Measurements from ENCODE around the gene SAMD4B.
A peak's percentile ranks its signal among the peaks of the same experiment; 100 is the strongest.

SAMD4B gene

DNA sequence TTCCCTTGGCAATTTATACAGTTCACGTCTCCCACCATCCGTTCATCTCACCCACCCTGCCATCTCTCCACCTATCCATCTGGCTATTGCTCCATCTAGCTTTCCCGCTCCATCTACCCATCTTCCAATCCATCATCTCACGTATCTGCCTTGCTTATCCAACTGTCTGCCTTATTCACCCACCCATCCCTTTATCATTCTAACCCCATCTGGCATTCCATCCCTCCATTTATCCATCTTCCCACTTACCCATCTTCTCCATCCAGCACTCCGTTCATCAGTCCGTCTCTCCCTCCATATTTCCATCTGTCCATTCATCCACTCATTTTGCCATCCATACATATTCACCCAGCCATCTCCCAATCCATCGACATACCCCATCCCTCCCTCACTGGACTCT is 83.5 kb downstream of the SAMD4B start:
- H3K4me3 ChIP-seq (replicated peaks in 1 of 2; ENCODE audit: low read depth in 2 of 2, low read length in 2 of 2): no peak overlapping the region
- DNase-seq (ENCODE audit: low read depth in 2 of 2): no peak
- TF ChIP-seq CTCF (IDR thresholded peaks at IDR 0.05; ENCODE audit: low read depth, low read length): no peak

DNA sequence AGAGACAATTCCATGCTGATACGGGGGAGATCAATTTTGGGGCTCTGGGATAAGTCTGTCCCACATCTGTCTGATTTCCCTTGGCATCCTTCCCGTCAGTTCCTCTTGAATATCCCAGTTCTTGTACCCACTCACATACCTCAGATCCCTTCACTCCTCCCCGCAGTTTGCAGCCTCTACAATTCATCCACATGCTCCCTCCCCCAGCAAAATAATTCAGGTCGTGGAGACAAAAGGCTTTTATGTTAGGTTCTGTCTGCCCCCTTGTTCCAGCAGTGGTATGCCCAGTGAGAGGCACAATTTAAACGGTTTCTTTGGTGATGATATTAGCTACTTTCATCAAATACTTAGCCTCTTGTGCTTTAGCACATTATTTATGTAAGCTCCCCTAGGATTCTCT is 83.9 kb downstream of the SAMD4B start:
- no peak overlapping the region for H3K4me3 ChIP-seq (replicated peaks in 1 of 2; ENCODE audit: low read depth in 2 of 2, low read length in 2 of 2)
- no peak for DNase-seq (ENCODE audit: low read depth in 2 of 2)
- no peak for TF ChIP-seq CTCF (IDR thresholded peaks at IDR 0.05; ENCODE audit: low read depth, low read length)

DNA sequence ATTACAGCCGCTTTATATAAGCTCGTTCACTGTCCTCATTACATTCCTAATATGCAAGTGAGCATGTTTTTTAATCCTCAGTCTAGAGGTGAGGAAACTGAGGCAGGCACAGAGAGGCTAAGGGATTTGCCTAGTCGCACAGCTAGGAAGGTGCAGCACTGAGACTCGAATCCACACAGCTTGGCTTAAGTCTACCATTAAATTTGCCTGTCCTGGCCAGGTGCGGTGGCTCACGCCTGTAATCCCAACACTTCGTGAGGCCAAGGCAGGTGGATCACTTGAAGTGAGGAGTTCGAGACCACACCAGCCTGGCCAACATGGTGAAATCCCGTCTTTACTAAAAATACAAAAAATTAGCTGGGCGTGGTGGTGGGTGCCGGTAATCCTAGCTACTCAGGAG is 85.5 kb downstream of the SAMD4B start:
- no peak for TF ChIP-seq CTCF (IDR thresholded peaks at IDR 0.05; ENCODE audit: low read depth, low read length)
- DNase-seq (ENCODE audit: low read depth in 2 of 2): no peak
- no peak overlapping the region for H3K4me3 ChIP-seq (replicated peaks in 1 of 2; ENCODE audit: low read depth in 2 of 2, low read length in 2 of 2)

DNA sequence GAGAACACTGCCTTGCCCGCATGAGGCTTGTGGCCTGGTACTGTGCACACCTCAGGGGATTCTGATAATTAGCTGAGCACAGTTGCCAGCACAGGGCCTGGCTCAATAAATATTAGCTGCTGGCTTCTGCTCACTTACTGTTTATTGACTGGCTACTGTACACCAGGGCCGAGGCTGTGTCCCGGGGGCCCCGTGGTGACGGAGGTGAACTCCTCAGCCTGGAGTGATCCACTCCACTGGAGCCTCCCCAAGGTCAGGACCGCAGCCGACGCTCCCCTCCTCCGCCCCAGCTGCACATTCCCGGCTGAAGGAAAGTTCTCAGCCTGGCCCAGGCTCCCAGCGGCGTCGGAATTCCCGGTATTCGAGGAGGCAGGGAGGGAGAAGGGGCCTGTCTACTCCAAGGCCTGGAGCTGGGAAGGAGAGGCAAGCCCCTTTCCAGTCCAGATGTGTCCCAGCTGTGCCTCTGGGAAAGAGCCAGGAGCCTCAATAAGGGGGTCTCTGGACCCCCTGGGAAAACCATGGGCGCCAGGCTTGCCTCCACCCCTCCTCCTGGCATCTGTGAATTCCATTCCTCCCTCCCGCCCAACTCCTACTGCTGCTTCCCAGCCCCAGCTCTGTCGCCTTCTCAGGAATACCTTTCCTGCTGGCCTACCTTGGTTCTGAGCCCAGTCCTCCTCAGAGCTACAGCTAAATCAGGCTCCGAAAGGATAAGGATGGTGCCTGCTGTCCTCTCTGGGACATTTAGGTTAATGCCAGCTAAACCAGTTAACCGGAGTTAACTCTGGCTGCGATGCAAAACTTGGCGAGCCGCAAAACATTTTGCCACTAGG is 86.3 kb downstream of the SAMD4B start:
- no peak for TF ChIP-seq CTCF (IDR thresholded peaks at IDR 0.05; ENCODE audit: low read depth, low read length)
- H3K4me3 ChIP-seq (replicated peaks in 1 of 2; ENCODE audit: low read depth in 2 of 2, low read length in 2 of 2): no peak overlapping the region
- peak; percentile 72 to 95 for DNase-seq (ENCODE audit: low read depth in 2 of 2)

GRCh38 chr19:39430675-39431593 is 88.7 kb downstream of the SAMD4B start:
- peak; percentile 95 to 99 for DNase-seq (ENCODE audit: low read depth in 2 of 2)
- TF ChIP-seq CTCF (IDR thresholded peaks at IDR 0.05; ENCODE audit: low read depth, low read length): no peak
- H3K4me3 ChIP-seq (replicated peaks in 1 of 2; ENCODE audit: low read depth in 2 of 2, low read length in 2 of 2): peak overlapping the region in 1 of 2 donors; percentile 10

DNA sequence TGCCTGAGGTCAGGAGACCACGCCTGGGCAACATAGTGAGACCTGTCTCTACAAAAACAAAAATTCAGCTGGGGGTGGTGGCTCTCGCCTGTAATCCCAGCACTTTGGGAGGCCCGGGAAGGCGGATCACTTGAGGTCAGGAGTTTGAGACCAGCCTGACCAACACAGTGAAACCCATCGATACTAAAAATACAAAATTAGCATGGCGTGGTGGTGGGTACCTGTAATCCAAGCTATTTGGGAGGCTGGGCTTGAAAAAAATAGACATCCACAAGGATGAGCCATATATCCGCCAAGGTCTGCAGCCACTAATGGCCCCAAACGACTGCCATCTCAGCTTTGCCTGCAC is 90.4 kb downstream of the SAMD4B start:
- no peak overlapping the region for H3K4me3 ChIP-seq (replicated peaks in 1 of 2; ENCODE audit: low read depth in 2 of 2, low read length in 2 of 2)
- no peak for TF ChIP-seq CTCF (IDR thresholded peaks at IDR 0.05; ENCODE audit: low read depth, low read length)
- DNase-seq (ENCODE audit: low read depth in 2 of 2): no peak
